Measurements from ENCODE around the gene NUMBL. TPM values are rescaled to one million over a fixed set of nuclear protein-coding genes. Genes with fewer than 3 reads are reported as not detected.
"Not testable (repeated sequence)": the region's sequence is repeated elsewhere in the genome, so short reads cannot be mapped to it uniquely, and the experiment has no call there.

NUMBL gene
- 100 to 1,000 TPM in 1 of 4 donors, 10 to 100 TPM in 3; 38.2 to 143 (median 45.3) TPM for total RNA-seq

GRCh38 chr19:40690050-40690692 is at the start of gene NUMBL:
Gene NUMBL, minus strand, starts transcription at chr19:40690651. Its CDS starts 168 bp downstream, at chr19:40690483.
- no peak for DNase-seq (ENCODE audit: low spot score)
- ATAC-seq (ENCODE audit: low FRiP score) = peak; percentile 0

GRCh38 chr19:40739030-40739839 is 48.8 kb upstream of the NUMBL start:
- no peak for TF ChIP-seq CTCF (IDR thresholded peaks at IDR 0.05)
- DNase-seq (ENCODE audit: low spot score) = no peak
- no peak for ATAC-seq (ENCODE audit: low FRiP score)

More at GRCh38 chr19:40690050-40690692, at the start of gene NUMBL:
- no peak for TF ChIP-seq CTCF (IDR thresholded peaks at IDR 0.05)

DNA sequence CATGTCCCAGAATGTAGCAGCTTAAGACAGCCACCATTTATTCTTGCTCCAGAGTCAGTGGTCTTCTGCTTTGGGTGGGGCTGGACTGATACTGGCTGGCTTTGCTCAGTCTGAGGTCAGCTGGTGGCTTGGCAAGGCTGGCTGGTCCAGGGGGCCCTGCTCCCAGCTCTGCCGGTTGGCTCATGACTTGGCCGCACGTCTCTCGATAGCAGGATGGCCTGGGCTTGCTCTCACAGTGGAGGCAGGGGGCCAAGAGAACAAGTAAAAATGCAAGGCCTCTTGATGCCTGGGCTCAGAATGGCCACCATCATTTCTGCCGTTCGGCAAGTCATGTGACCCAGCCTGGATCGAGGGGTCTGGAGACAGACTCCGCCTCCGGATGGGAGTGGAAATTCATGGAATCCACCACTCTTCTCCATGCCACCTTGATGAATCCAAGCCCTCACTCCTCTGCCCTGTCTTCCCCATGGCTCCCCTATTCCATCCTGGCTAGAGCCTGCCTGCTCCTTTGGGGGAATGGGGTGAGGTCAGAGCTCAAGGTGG is 46.7 kb upstream of the NUMBL start:
- TF ChIP-seq CTCF (IDR thresholded peaks at IDR 0.05) = no peak
- ATAC-seq (ENCODE audit: low FRiP score) (no peak), DNase-seq (ENCODE audit: low spot score) (no peak)

DNA sequence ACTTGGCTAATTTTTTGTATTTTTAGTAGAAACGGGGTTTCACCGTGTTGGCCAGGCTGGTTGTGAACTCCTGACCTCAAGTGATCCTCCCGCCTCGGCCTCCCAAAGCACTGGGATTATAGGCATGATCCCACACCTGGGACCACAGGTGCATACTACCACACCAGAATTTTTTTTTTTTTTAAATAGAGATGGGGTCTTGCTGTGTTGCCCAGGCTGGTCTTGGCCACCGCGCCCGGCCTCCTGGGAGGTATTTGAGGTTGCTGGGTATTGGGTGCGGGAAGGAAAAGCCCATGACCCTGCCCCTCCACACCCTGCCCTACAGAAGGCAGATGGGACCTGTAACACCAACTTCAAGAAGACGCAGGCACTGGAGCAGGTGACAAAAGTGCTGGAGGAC is 46.2 kb upstream of the NUMBL start:
- TF ChIP-seq CTCF (IDR thresholded peaks at IDR 0.05) = no peak
- ATAC-seq (ENCODE audit: low FRiP score) (no peak), DNase-seq (ENCODE audit: low spot score) (no peak)

DNA sequence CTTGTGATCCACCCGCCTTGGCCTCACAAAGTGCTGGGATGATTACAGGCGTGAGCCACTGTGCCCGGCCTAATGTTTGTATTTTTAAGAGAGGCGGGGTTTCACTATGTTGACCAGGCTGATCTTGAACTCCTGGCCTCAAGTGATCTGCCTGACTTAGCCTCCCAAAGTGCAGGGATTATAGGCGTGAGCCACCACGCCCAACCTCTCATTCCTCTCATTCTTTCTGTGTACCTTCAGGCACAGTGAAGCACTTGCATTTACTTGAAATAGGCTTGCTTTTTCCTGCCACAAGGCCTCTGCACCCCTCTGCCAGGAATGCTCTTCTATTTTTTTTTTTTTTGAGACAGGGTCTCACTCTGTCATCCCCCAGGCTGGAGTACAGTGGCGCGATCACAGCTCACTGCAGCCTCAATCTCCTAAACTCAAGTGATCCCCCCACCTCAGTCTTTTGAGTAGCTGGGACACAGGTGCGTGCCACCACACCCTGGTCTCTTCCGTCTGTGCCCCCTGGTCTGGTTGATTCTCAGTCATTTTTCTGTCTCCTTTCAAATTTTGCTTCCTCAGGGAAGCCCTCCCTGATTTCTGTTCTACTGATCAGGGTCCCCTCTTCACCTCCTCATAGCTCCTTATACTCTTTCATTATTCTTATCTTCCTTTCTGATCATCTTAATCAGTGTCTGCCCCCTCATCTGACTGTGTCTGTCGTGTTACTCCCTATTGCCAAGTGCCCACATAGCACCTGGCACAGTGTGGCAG is 44.7 kb upstream of the NUMBL start:
- no peak for DNase-seq (ENCODE audit: low spot score)
- TF ChIP-seq CTCF (IDR thresholded peaks at IDR 0.05) = no peak
- no peak for ATAC-seq (ENCODE audit: low FRiP score)

- ATAC-seq (ENCODE audit: low FRiP score) (peak; percentile 22), DNase-seq (ENCODE audit: low spot score) (no peak)
- TF ChIP-seq CTCF (IDR thresholded peaks at IDR 0.05) = no peak
These were observed 42.7 kb upstream of the NUMBL start for GRCh38 chr19:40733149-40733548.

- not testable (repeated sequence) for DNase-seq (ENCODE audit: low spot score); ATAC-seq (ENCODE audit: low FRiP score)
These were observed 41.9 kb upstream of the NUMBL start for GRCh38 chr19:40732304-40732703.

DNA sequence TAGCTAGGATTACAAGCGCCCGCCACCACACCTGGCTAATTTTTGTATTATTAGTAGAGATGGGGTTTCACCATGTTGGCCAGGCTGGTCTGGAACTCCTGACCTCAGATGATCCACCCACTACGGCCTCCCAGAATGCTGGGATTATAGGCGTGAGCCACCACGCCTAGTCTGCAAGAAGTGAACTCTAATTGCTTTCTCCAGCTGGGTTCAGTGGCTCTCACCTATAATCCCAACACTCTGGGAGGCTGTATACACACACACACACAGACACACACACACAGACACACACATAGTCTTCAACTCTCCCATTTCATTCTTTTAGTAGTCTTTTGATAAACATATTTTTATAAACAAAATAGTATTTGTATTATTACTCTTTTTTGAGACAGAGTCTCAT is 39.6 kb upstream of the NUMBL start:
- DNase-seq (ENCODE audit: low spot score); ATAC-seq (ENCODE audit: low FRiP score): not testable (repeated sequence)

All from omental fat pad (tissue), 4 donors.